NCI-H1930 (cell line): ENCODE results near the gene PALD1.

Experiments used
- DNase-seq, 2 experiments: peaks; one replicate each; lab custom pipeline; 2025; lab: John Stamatoyannopoulos, UW

PALD1 gene

DNA sequence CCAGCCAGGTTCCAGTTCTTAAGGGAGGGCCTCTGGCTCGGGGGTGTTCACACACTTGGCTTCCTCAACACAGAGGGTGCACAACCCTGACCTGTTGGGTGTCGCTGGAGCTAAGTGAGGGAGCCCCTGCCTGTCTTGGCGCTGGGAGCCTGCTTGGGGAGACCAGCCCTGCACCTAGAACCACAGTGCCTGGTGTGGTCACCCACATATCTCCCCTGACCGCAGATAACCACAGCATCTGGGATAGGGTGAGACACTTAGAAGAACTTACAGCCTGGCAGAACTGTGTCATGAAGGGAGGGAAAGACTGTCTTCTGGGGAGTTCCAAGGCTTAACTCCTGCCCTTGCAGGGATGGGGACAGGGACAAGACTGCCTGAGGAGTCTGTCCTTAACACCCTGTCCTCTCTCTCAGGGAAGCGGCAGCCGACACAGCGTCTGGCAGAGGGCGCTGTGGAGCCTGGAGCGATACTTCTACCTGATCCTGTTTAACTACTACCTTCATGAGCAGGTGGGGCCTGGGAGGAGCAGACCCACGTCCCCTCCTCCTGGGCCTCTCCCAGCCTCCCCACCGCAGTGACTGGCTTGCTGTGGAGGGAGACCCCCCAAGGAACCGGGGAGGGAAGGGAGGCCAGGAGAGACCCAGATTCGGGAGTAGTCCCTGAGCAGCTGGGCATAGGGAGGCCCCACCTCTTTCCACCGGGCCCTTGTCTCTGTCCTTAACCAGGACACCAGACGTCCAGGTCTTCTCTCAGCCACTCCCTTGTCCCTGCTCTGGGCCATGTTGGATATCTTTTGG lies 59.0 kb downstream of the PALD1 start:
- no peak for DNase-seq

GRCh38 chr10:70538195-70538520 lies 59.6 kb downstream of the PALD1 start:
- DNase-seq, result no peak

DNA sequence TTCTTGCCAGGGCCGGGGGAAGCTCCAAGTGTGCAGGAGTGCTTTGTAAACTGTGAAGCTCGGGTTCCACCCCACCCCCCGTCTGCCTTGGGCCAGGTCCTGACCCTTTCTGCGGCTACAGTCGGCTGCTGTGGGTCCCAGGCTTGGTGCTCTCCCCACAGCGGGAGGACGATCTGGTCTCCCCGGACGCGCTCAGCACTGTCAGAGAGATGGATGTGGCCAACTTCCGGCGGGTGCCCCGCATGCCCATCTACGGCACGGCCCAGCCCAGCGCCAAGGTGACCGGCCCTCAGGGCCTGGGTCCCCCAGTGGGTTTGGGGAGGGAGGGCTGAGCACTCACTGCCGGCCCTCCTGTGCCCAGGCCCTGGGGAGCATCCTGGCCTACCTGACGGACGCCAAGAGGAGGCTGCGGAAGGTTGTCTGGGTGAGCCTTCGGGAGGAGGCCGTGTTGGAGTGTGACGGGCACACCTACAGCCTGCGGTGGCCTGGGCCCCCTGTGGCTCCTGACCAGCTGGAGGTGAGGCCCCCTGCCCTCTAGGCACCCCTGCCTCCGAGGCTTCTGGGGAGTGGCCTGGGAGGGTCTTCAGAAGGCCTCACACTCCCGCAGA lies 60.3 kb downstream of the PALD1 start:
- DNase-seq, result no peak

GRCh38 chr10:70539471-70539870 lies 60.9 kb downstream of the PALD1 start:
- no peak for DNase-seq

- DNase-seq, result no peak
These were observed 61.7 kb downstream of the PALD1 start for GRCh38 chr10:70540089-70540788.

DNA sequence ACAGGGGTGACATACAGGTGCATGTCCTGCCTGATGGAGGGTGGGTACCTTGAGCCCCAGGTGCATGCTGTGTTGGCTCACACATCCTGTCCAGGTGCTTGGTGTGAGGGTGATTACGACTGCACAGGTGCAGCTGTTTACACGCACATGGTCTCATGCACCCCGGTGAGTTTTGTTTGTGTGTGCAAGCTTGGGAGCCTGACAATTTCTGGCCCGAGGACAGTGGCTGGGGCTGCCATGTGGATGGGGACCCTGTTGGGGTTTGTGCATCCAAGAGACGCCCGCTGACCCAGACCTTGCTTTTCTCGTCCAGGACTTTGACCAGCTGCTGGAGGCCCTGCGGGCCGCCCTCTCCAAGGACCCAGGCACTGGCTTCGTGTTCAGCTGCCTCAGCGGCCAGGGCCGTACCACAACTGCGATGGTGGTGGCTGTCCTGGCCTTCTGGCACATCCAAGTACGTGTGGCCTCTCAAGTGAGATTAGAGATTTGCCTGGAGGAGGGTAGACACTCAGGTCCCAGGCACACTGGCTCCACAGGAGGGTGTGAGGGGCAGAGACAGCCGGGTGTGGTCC lies 62.3 kb downstream of the PALD1 start:
- no peak for DNase-seq

- no peak for DNase-seq
These were observed 63.4 kb downstream of the PALD1 start for GRCh38 chr10:70541736-70542564.

DNA sequence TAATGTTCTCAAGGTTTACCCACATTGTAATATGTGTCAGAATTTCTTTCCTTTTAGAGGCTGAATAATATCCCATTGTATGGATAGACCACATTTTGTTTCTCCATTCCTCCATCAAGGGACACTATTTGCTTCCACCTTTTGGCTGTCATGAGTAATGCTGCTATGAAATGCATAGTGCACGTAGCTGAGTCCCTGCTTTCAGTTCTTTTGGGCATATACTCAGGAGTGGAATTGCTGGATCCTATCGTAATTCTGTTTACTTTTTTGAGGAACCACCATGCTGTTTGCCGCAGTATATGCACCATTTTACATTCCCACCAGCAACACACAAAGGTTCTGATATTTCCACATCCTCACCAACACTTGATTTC lies 64.0 kb downstream of the PALD1 start:
- no peak for DNase-seq

DNA sequence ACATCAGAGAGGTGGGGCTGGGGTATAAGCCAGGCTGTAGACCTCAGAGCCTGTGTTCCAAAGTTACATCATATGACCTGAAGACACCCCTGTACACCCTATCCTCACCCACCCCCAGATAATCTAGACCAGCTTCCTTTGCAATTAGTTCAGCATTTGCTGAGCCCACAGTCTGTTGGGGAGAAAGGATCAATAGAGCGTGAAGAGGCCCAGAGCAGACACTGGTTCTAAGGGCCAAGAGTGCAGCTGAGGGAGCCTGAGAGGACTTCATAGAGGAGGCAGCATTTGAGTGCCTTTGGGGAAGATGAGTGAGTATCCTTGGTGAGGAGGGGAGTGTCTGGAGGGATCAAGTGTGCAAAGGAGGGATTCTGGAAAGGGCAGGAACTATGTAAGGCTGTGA lies 65.3 kb downstream of the PALD1 start:
- no peak for DNase-seq

DNA sequence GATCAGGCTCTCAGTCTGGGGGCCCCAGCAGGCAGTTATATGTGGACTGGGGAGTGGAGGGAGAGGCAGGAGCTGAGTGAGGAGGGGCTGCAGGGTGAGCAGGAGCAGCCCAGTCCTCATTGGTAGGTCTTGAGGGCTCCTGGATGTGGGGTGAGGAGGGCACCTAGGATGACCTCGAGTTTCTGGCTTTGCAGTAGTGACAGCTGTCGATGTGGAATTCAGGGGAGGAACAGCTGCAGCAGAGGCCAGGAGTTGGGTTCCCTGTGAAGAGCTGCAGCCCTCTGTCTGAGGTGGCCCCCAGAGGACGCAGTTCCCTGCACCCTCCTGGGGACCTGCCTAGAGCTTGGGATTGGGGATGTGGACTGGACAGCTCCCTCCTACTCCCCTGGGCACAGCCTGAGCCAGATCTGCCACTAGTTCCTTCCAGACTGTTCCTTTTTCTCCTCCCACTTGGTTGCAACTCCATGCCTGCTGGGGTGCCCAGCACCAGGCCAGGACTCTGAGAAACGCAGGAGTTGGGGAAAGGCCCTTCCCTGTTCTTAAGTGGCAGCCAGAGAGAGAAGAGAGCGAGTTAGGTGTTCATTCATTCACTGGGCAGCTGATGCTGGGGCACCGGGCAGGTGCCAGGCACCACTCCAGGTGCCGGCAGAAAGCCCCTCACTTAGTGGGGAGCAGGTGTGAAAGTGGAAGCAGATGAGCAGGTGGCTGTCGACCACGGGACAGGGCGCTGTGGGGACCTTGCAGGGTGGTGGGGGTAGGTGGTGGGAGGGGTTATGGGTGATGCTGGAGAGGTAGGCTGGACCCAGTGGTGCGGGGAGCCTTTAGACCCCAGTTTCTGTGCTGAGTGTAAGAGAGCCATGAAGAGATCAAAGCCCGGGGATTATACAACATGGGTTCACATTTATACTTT lies 66.1 kb downstream of the PALD1 start:
- no peak for DNase-seq

DNA sequence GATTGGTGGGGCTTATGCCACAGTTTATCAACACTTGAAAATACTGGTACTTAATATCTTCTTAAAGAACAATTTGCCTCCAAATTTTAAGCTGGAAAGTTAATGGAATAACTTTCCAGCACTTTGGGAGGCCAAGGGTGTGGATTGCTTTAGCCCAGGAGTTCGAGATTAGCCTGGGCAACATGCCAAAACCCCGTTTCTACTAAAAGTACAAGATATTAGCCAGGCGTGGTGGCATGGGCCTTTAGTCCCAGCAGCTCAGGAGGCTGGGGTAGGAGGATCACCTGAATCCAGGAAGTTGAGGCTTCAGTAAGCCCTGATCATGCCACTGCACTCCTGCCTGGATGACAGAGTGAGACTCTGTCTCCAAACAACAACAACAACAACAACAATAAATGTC lies 68.0 kb downstream of the PALD1 start:
- no peak for DNase-seq

GRCh38 chr10:70549351-70549961 lies 70.9 kb downstream of the PALD1 start:
- no peak for DNase-seq

- peak; percentile 2 to 20 for DNase-seq
These were observed 71.4 kb downstream of the PALD1 start for GRCh38 chr10:70549962-70550458.

DNA sequence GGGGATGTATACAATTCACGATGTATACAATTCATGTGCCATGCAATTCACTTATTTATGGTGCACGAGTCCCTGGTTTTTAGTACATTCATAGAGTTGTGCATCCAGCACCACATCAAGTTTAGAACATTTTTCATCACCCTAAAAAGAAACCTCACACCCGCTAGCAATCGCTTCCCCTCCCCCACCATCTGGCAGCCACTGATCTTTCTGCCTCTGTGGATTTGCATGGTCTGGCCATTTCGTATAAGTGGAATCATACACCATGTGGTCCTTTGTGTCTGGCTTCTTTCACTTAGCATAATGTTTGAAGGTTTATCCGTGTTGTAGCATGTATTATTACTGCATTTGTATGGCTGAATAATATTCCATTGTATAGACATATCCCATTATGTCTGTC lies 71.9 kb downstream of the PALD1 start:
- no peak for DNase-seq

DNA sequence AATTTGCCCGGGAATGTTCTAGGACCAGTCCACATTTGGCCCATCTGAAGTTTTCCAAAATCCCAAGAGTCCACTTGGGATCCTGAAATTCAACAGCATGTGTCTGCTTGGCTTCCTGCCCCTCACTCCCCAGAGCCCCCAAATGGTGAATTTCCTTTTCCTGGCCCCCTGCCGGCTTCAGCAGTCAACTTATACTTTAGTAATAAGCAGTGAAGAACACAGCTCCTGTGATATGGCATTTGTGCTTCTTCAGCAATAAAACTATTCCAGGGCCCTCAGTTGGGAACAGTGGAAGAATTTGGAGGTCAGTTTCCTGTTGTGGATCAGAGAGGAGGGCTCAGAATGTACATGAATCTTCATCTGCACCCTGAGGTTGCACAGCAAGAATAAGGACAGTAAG lies 72.9 kb downstream of the PALD1 start:
- DNase-seq, result no peak

DNA sequence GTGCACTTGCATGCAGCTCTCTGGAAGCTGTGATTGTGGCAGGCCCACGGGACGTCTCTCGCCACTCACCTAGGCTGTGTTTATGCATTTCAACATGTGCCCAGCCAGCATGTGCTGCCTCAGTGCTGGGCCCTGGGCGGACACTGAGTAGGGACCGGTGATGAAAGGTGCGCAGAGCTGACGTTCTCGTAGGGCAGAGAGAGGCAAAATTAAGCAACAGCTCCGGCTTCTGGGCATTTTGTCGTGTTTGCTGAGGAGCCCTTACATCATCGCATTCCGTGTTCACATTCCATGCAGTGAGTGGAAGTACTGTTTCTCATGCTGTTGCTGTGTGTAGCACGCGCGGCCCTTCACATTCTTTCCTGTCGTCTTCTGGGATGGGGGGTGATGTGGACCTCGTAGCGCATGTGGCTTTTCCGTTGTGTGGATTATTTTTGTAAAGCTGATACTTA lies 73.4 kb downstream of the PALD1 start:
- DNase-seq, result no peak

DNA sequence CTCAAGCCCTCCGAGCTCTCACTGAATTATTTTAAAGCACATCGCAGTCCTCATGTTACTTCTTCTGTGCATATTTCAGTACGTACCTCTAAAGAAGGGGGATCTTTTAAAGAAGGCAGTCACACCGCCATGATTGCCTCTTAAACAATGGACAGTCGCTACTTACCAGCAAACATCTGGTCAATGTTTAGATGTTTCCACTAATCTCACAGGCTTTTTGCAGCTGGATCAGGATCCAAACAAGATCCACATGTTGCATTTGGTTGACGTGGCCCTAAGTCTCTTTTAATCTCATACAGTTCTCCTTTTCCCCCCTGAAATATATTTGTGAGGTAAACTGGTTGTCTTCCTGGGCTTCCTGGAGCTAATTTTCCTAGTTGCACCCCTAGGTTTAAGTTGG lies 74.0 kb downstream of the PALD1 start:
- DNase-seq, result no peak

DNA sequence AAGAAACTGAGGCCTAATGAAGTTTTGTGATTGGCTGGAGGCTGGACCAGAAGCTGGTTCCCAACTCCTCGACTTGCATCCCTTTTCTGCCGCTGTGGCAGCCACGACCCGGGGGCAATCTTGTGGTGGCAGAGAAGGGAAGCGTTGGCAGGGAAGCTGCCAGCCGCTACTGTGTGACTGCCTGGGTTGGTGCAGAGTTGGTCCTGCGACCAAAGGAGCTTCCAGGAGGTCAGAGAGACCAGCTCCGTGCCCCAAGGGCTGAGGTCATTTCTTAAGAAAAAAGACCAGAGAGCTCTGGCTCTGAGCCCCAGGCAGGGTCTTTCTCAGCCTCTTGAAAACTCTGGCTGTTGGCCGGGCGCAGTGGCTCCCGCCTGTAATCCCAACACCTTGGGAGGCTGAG lies 76.8 kb downstream of the PALD1 start:
- no peak for DNase-seq

- DNase-seq, result no peak
These were observed 78.7 kb downstream of the PALD1 start for GRCh38 chr10:70557086-70557845.

DNA sequence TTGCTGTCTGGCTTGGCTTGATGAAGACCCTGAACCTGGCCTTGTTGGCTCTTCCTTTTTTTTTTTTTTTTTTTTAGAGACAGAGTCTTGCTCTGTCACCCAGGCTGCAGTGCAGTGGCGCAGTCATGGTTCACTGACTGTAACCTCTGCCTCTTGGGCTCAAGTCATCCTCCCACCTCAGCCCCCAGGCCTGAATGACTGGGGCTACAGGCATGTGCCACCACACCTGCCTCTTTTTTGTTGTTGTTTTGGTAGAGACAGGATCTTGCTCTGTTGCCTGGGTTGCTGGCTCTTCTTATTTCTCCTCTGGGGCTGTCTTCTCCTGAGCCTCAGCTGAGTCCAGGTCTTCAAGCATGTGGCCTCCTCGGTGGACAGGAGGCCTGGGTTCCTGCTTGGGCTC lies 79.3 kb downstream of the PALD1 start:
- no peak for DNase-seq
